Fibroblast of skin of right biceps (primary cell): ENCODE results near the gene MAN1A1.

Source experiments
- DNase-seq: peaks from one replicate; pipeline ENCODE4 v3.0.0-alpha.2; 2013

Gene MAN1A1

DNA sequence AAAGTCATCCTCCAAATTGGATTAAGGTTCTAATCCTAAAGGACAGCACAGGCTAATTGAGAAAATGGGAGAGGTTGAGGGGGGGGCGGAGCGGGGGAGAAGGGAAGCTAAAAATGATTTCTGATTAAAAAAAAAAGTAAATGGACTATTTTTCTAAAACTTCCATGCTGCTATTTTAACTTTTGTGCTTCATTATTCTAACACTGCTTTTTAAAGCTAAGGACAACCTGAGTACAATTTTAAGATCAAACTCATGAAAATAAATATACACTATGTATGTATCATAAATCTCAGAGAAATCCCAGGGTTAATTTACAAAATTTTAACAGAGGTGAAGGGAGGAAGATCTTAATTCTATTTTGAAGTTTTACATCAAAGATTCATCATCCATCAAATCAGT lies 4.4 kb downstream of the MAN1A1 start:
- DNase-seq: no peak

DNA sequence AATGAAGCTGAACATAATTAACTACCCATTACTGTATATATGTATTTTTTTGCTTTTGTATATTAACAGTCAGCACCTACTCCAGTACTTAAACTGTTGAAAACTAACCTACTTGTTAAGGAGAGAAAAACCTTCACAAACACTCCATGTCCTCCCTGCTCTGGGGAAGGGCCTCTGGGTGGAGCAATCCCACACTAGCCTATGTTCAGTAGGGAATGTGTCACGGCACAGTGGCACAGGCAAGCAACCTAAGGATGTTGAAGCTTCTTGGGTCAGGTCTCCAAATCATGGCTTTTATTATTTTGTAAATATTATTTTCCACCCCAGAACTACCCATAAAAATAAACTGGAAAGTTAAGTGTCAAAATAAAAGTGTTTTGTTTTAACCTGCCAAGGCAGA lies 5.3 kb downstream of the MAN1A1 start:
- no peak for DNase-seq

DNA sequence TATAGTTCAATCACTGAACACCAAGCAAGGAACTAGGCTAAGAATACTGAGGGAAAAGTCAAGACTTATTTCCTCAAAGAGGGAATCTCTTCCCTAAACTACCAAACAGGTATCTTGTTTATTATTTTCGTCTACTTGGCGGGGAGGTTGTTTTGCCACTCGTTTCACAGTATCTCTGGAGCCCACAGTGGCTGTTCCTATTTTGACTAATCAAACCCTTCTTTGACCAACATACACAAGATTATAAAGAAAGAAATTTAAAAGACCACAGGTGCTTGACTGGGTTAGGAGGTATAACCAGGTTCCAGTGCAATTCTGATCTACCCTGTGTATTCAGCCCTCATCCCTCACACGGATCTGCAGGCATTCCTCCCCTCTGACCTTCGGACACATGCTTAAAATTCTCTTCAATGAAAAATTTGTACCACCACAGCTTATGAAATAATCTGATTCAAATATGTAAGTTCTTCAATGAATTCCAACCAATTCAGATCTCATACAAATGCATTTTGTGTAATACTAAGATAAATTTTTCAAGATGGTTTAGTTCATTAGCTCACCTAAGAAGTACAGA lies 5.9 kb downstream of the MAN1A1 start:
- no peak for DNase-seq

GRCh38 chr6:119343167-119343566 lies 6.4 kb downstream of the MAN1A1 start:
- DNase-seq: no peak

DNA sequence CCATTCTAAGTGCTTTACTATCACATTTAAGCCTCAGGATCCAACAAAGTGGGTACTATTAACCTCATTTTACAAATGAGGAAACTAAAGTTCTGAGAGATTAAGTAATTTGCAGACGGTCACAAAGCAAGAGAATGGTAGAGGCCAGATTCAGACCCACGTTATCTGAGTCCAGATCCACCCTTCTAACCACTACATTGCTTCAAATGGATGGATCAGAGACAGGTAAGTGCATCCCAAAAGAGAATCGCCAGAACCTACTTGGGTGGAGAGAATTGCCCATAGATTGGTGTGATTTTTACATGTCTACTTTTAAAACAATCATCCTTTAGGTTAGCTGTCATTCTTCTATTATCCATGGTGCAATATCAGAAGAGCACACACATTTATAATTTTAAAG lies 7.1 kb downstream of the MAN1A1 start:
- no peak for DNase-seq

GRCh38 chr6:119340796-119341487 lies 8.6 kb downstream of the MAN1A1 start:
- DNase-seq: no peak

DNA sequence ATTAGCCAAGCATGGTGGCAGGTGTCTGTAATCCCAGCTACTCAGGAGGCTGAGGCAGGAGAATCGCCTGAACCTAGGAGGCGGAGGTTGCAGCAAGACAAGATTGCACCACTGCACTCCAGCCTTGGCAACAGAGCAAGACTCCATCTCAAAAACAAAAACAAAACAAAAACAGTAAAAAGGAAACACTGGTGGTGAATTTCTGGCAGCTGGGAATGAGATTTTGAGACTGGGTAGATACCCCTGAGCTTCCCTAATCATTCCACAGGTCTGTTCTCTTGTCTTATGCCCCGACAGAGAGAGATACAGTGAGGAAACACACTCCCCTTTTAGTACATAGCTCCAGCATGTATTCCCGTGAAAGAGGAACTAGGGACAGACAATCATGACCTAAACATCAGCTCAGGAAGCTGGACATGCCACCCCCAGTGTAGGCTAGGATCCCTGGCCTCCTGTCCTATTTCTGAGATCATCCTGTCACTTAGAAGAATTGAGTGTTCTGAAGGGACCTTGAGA lies 9.6 kb downstream of the MAN1A1 start:
- no peak for DNase-seq

GRCh38 chr6:119337762-119338161 lies 11.8 kb downstream of the MAN1A1 start:
- DNase-seq: no peak

- DNase-seq: no peak
Measured at GRCh38 chr6:119337252-119337651, 12.3 kb downstream of the MAN1A1 start.

GRCh38 chr6:119334535-119335264 lies 14.9 kb downstream of the MAN1A1 start:
- no peak for DNase-seq

DNA sequence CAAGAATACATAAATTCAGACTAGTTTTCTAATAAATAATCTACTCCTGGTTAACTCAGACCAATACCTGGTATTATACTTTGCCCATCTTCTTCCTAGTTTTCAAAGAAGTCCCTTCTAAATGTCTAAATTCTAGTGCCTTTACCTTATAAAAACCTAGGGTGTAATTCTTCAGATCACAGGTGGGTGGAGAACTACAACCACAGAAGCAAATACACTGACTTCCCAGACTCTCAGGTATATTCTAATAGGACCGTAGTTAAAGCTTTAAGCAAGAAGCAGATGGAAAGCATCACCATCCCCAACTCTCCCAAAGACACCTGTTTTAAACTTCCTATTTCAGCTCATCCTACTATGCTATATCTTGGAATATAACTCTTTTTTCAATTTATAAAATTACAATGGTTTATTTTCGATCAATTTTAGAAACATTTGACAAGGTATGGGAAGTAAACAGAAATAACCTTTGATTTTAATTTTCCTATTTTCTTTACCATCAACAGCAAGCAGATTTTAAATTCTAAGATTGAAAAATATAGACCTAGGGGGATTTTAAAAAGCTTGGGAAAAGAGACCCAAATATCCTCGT lies 15.8 kb downstream of the MAN1A1 start:
- no peak for DNase-seq

GRCh38 chr6:119333063-119333609 lies 16.4 kb downstream of the MAN1A1 start:
- DNase-seq: no peak

DNA sequence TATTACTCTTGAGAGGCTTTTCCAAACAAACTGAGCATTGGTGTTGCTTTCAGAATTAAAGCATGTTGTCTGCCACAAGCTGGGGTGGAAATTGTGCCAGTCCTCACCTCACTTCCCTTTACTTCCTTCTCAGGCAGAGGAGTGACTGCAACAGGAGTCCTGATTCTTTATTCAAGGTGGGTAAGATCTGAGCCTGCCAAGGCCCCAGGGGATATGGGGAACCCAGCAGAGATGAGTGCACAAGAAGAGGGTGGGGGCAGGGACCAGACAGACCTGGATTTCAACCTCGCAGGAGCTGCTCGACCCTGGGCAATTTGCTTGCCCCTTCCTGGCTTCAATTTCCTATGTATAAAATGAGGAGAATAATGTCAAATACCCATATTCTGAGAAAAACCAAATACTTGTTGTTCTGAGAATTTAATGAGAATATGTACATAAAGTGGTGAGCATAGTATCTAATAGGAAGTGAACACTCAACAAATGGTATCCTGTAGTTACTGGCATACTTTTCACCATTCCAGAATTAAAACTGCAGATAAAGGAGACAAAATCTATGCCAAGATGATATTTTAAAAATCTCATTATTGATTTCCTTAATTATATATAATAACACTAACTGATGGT lies 17.8 kb downstream of the MAN1A1 start:
- no peak for DNase-seq

DNA sequence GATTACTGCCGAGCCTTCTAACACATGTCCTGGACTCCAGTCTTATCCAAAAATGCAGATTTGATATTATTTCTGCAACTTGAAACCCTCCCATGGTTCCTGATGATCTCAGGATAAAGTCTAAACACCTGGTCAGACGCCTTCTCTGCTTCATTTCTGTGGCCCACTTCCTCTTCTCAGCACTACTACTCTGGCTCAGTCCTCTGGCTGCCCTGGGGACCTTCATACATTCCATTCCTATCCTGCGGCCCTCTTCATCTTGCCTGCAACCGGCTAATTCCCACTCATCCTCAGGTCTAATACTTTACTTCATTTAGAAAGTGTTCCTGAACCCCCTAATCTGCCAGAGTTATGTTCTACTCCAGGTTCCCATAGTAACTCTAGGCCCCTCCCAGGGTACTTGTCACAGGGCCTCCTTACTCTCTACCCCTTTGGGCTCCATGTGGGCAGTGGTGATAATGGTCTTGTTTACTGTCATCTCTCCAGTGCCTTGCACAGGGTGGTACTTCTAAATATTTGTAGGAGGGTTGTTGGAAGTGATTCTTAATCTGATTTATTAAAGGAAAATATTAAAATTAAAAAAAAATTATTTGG lies 18.9 kb downstream of the MAN1A1 start:
- no peak for DNase-seq

DNA sequence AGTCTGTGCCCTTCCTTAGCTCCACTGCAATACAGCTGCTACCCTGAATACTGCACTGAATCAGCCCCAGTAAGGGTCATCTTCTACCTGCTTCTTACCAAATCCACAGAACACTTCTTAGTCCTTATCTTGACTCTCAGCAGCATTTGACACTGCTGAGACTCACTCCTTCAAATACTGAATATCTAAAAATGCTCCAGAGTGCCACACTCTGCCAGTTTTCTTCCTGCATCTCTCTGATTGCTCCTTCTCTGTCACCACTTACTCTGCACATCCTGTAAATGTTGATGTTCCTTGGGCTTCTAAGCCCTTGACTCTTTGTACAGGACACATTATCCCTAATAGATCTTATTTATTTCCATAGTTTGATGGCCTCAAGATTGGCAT lies 19.8 kb downstream of the MAN1A1 start:
- no peak for DNase-seq

DNA sequence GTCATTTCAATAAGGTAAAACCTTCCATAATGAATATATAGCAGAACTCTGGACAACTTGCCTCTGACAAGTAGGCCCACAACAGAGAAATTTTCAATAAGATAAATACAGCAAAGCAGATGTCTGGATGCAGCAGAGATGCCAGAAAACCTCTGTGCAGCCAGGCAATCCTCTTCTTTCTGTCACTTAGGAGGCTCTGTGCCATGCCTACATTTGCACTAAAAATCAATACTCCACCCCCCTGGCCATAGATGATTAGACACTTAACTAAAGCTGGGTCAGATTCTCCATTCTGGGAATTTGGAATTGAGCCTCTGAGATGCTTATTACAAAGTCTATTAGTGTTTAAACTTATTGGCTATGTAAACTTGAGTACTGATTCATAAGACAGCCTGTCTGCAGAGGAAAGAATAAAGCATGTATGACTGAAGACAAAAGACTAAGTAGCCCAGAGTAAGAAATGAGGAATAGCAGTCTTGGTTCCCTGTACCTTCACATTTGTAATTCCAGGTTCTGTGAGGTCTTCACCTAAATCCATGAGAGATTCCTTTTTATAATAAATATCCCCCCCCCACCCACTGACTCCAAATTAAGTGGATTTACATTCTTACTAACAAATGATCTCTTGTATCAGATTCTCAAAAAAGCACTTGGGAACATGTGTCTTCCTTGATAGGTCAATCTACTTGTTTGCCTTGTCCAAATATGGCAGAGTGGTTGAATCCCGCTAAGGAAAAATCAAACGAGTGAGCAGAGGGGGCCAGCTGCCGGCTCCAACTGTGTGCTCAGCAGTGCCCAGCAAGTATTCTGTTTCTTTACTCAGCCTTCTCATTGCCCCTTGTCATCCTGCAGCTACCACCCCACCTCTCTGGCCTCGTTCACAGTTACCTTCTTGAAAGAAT lies 20.4 kb downstream of the MAN1A1 start:
- no peak for DNase-seq

DNA sequence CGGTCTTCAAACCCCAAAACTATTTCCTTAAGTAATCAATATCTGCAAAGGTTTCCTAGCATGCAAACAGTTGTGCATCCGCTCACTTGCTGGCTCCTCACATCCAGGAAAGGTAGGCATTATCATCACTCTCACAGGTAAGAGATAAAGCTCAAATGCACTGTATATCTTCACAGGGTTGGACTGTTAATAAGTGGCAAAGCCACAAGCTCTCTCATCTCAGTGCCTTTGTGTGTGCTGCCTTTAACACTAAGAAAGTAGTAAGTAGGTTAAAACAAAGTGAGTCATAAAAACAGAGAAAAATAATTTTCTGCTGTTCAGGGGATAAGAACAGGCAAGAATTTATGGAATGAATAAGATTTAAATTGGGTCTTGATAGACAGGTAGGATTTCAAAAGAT lies 21.3 kb downstream of the MAN1A1 start:
- DNase-seq: no peak

GRCh38 chr6:119327810-119328209 lies 21.8 kb downstream of the MAN1A1 start:
- no peak for DNase-seq

GRCh38 chr6:119326291-119327005 lies 23.1 kb downstream of the MAN1A1 start:
- no peak for DNase-seq

DNA sequence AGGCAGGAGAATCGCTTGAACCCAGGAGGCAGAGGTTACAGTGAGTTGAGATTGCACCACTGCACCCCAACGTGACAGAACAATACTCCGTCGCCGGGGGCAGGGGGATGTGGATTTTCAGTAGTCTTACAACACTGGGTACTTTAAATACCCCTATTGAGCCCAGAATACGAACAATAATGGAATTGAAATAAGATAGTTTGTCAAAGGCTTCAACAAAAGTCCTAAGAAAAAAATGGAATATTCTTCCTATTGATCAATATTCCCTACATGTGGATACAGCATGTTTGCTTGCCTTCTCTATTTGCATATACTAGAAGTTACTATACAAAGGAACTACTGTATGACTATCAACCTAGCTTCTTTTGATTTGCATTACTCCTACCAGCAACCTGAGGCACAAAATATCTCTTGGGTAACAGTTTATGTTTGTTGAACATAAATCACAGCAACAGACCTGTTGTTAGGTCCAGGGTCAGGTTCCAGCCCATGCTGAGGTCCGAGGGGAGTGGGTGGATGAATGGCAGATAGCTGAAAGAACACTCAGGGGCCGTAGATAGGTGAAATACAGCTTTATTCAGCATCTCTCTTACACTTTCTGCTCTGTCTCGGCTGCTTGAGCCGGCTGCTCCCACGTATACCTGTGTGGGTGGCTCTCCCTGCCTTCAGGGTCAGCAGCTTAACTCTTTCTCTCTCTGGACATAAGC lies 23.8 kb downstream of the MAN1A1 start:
- no peak for DNase-seq
